Measurements from ENCODE around the gene CELA1. TPM values are rescaled to one million over a fixed set of nuclear protein-coding genes. Genes with fewer than 3 reads are reported as not detected.
"Not testable (repeated sequence)": the region's sequence is repeated elsewhere in the genome, so short reads cannot be mapped to it uniquely, and the experiment has no call there.

Gene CELA1
- total RNA-seq, 2 experiments from 2014 or later: not detected

- no peaks in the 10 kb centered on the region for H4K20me1 ChIP-seq (ENCODE audit: insufficient read depth, low read length)
- H3K36me3 ChIP-seq (ENCODE audit: insufficient read depth, low read length): no peaks in the 10 kb centered on the region
- H2AFZ ChIP-seq (ENCODE audit: low read length): no peak overlapping the region
- no peak for DNase-seq (ENCODE audit: low spot score)
- H3K9me3 ChIP-seq (ENCODE audit: low read length): no peaks in the 10 kb centered on the region
- intact Hi-C loops (cut with micrococcal nuclease; ENCODE audit: unreplicated experiment): no loop called here
- POLR2A ChIA-PET: interaction anchor here (0.7 kb wide), 1 partner anchor 718 kb away, joined by 4 read pairs; no protein-coding TSS in a partner anchor
- CTCF ChIA-PET (ENCODE audit: unreplicated experiment): no interaction called here
- TF ChIP-seq EZH2phosphoT487 (IDR thresholded peaks at IDR 0.05; ENCODE audit: borderline replicate concordance, low read depth, low read length) (no peak), CTCF (conservative IDR thresholded peaks at IDR 0.05; ENCODE audit: low read length) (no peak)
- H3K4me2 ChIP-seq (ENCODE audit: low read length): no peak overlapping the region
- BruUV-seq (replicated peaks): no TSS peak
- no peaks in the 10 kb centered on the region for H3K79me2 ChIP-seq (ENCODE audit: insufficient read depth, low read depth, low read length)
- H3K4me1 ChIP-seq (ENCODE audit: insufficient read depth, low read length, poor library complexity, severe bottlenecking): no peaks in the 10 kb centered on the region
- no peak overlapping the region for H3K27ac ChIP-seq (ENCODE audit: low read depth, low read length, poor library complexity, severe bottlenecking)
- no peaks in the 10 kb centered on the region for H3K9me2 ChIP-seq (ENCODE audit: insufficient read depth, low read length)
- no peak overlapping the region for H3K4me3 ChIP-seq (ENCODE audit: low read depth, low read length, poor library complexity, severe bottlenecking)
These were observed 50.8 kb downstream of the CELA1 start for GRCh38 chr12:51295651-51296050.

- POLR2A ChIA-PET: interaction anchor here (0.7 kb wide), 1 partner anchor 15 kb away, joined by 4 read pairs; no protein-coding TSS in a partner anchor
- H3K27ac ChIP-seq (ENCODE audit: low read depth, low read length, poor library complexity, severe bottlenecking); H3K36me3 ChIP-seq (ENCODE audit: insufficient read depth, low read length); H3K4me3 ChIP-seq (ENCODE audit: low read depth, low read length, poor library complexity, severe bottlenecking); DNase-seq (ENCODE audit: low spot score); H4K20me1 ChIP-seq (ENCODE audit: insufficient read depth, low read length); BruUV-seq (replicated peaks); H3K4me1 ChIP-seq (ENCODE audit: insufficient read depth, low read length, poor library complexity, severe bottlenecking); intact Hi-C loops (cut with micrococcal nuclease; ENCODE audit: unreplicated experiment); H3K9me2 ChIP-seq (ENCODE audit: insufficient read depth, low read length); H3K79me2 ChIP-seq (ENCODE audit: insufficient read depth, low read depth, low read length); H2AFZ ChIP-seq (ENCODE audit: low read length); H3K9me3 ChIP-seq (ENCODE audit: low read length); CTCF ChIA-PET (ENCODE audit: unreplicated experiment); H3K4me2 ChIP-seq (ENCODE audit: low read length): not testable (repeated sequence)
These were observed 52.4 kb downstream of the CELA1 start for GRCh38 chr12:51294097-51294496.

GRCh38 chr12:51293696-51294095 is 52.8 kb downstream of the CELA1 start:
- no TSS peak for BruUV-seq (replicated peaks)
- Histone ChIP-seq H3K4me2 (ENCODE audit: low read length) (no peak overlapping the region), H3K27ac (ENCODE audit: low read depth, low read length, poor library complexity, severe bottlenecking) (no peak overlapping the region), H4K20me1 (ENCODE audit: insufficient read depth, low read length) (no peaks in the 10 kb centered on the region), H3K79me2 (ENCODE audit: insufficient read depth, low read depth, low read length) (no peaks in the 10 kb centered on the region), H2AFZ (ENCODE audit: low read length) (no peak overlapping the region), H3K9me3 (ENCODE audit: low read length) (no peaks in the 10 kb centered on the region), H3K36me3 (ENCODE audit: insufficient read depth, low read length) (no peaks in the 10 kb centered on the region), H3K4me1 (ENCODE audit: insufficient read depth, low read length, poor library complexity, severe bottlenecking) (no peaks in the 10 kb centered on the region), H3K9me2 (ENCODE audit: insufficient read depth, low read length) (no peaks in the 10 kb centered on the region), H3K4me3 (ENCODE audit: low read depth, low read length, poor library complexity, severe bottlenecking) (no peak overlapping the region)
- DNase-seq (ENCODE audit: low spot score): no peak
- intact Hi-C loops (cut with micrococcal nuclease; ENCODE audit: unreplicated experiment): no loop called here
- ChIA-PET CTCF (ENCODE audit: unreplicated experiment) (no interaction called here), POLR2A (interaction anchor here (0.7 kb wide), 1 partner anchor 16 kb away, joined by 4 read pairs; no protein-coding TSS in a partner anchor)
- TF ChIP-seq EZH2phosphoT487 (IDR thresholded peaks at IDR 0.05; ENCODE audit: borderline replicate concordance, low read depth, low read length) (no peak), CTCF (conservative IDR thresholded peaks at IDR 0.05; ENCODE audit: low read length) (no peak)

Data from OCI-LY7 (cell line).